CD4-positive, alpha-beta T cell treated with Interleukin-6 for 4 hours (primary cell): ENCODE measurements around the gene TBCD.
A peak's percentile ranks its signal among the peaks of the same experiment; 100 is the strongest.
"Not testable (repeated sequence)": the region's sequence is repeated elsewhere in the genome, so short reads cannot be mapped to it uniquely, and the experiment has no call there.

Experiments used
- DNase-seq: peaks from one replicate; pipeline ENCODE4 v3.0.0-alpha.2; 2020; ENCODE audit warnings: mixed read lengths

Gene TBCD

GRCh38 chr17:82729479-82730260, 22.2 kb upstream of the TBCD start:
- DNase-seq, result no peak

DNA sequence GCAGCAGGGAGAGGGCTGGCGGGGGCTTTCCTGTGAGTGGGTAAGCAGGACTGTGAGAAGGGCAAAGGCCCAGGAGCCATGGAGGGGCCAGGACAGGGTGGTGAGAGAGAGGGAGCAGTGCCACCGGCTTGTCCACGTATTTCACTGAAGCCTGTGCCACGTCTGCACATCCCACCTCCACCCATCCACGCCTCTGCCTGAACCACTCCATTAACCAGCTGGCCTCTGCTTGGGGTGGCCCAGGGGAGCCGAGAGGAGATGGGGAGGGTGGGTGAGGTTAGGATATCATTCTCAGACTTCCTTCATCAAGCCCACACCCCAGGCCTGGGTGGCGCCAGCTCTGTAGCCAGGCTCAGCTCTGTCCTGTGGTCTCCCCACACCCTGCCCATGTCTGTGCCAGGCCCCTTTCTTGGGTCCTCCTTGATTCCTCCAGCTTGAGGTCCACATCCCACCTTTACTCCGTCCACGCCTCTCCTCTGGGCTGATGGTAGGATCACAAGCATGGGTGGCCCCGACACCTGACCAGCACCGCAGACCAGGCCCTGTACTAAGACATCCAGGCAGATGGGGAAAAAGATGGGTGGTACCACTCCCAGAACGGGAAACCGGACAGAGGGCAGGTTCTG, 19.6 kb upstream of the TBCD start:
- DNase-seq, result no peak

DNA sequence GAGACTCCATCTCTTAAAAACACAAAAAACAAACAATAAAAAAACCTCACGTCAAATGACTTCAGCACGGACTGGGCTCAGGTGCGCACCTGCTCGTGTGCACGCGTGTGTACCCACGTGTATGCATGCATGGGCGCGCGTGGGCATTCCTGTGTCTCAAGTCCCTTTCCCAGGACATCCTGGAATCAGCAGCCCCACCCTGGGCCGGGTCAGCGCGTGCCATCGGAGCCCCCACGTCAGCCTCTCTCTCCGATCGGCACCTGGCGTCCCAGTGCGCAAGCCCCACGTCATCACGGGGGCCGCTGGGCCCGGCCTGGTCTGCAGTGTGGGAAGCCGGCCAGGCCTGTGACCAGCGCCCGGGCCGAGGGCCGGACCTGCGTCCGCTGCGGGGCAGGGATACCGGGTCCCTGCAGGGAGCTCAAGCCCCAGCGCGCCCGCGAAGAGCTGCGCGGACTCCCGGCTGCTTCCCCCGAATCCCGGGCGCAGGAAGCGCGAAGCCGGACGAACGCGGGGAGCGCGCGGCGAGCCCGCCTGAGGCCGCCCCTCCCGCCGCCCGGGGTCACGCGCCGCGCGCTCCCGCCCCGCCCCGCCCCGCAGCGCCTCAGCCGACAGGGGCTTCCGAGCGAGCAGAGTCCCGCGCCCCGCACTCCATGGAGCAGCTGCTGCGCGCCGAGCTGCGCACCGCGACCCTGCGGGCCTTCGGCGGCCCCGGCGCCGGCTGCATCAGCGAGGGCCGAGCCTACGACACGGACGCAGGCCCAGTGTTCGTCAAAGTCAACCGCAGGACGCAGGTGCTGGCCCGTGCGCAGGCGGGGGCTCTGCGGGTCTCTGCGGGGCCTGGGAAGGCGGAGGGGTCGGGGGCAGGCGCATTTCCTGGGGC, 16.6 kb upstream of the TBCD start, which contains the start of gene FN3K:
FN3K (plus strand) TSS at position 629 of the 880 bp plus-strand sequence; CDS start at position 651, 22 bp downstream.
- peak; percentile 59 for DNase-seq

- DNase-seq, result no peak
These were observed 15.2 kb upstream of the TBCD start for GRCh38 chr17:82736511-82737185.

GRCh38 chr17:82737967-82738877, 13.6 kb upstream of the TBCD start:
- DNase-seq, result no peak

- no peak for DNase-seq
These were observed 10.7 kb upstream of the TBCD start for GRCh38 chr17:82740906-82741759.

DNA sequence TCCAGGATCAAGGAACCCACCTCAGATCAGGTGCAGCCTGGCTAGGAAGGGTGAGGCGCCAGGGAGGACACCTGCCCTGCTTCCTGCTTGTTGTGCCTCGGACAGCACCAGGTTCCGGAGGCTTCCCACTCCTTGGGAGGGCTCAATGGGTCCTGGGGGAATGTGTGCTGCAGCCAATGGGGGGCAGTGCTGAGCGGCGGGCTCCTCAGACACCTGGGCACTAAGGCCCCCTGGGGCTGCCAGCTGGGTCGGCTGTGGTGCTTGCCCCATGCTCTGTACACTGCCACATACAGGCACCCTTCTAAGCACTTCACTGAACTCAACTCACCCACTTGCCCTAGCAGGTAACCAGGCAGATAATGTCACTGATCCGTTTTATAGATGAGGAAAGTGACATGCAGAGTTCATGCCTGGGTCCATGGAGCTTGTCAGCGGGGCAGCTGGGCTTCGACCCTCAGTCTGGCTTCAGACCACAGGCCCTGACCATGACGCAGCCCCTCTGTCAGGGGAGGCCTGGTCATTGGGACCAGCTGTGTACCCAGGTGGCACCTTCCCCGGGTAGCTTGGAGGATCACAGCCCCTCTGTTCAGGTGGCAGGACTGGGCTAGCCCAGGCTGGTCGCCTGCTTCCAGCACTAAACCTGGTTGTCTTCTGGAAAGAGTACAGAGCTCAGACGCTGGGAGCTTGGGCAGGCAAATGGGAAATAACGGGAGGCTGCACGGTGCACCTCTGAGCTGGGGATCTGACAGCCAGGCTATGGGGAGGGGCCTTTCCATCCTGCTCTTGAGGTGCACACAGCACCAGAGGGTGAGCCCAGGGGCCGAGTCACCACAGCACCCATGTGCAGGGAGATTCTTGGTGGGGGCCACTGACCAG, 8.3 kb upstream of the TBCD start:
- DNase-seq, result no peak

DNA sequence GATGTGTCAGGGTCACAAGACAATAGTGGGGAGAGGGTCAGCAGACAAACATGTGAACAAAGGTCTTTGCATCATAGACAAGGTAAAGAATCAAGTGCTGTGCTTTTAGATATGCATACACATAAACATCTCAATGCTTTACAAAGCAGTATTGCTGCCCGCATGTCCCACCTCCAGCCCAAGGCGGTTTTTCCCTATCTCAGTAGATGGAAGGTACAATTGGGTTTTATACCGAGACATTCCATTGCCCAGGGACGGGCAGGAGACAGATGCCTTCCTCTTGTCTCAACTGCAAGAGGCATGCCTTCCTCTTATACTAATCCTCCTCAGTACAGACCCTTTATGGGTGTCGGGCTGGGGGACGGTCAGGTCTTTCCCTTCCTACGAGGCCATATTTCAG, 7.1 kb upstream of the TBCD start:
- DNase-seq, result not testable (repeated sequence)

DNA sequence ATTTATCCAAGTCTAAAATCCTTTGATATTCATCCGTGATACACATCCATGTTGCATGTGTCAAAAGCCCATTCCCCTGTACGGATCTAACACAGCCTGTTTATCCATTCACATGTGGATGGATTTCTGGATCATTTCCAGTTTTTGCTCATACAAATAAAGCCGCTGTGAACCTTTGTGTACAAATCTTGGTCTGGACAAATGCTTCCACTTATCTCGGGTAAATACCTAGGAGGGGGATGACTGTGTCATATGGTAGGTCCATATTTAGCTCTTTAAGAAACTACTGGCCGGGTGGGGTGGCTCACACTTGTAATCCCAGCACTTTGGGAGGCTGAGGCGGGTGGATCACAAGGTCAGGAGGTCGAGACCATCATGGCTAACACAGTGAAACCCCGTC, 6.3 kb upstream of the TBCD start:
- DNase-seq, result no peak

DNA sequence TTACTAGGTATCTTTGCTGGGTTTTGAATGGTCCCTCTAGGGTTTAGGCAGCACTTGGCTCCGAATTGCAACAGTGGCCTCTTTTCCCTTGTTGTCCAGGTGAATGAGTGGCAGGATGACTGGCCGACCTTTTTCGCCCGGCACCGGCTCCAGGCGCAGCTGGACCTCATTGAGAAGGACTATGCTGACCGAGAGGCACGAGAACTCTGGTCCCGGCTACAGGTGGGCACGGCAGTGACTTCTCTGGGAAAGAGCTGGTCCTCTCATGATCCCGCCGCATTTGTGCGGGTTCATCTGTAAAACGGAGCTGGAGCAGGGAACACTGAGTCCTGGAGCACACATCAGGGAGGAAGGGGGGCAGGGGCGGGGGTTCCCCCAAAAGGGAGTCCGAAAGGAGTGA, 3.1 kb upstream of the TBCD start:
- no peak for DNase-seq

DNA sequence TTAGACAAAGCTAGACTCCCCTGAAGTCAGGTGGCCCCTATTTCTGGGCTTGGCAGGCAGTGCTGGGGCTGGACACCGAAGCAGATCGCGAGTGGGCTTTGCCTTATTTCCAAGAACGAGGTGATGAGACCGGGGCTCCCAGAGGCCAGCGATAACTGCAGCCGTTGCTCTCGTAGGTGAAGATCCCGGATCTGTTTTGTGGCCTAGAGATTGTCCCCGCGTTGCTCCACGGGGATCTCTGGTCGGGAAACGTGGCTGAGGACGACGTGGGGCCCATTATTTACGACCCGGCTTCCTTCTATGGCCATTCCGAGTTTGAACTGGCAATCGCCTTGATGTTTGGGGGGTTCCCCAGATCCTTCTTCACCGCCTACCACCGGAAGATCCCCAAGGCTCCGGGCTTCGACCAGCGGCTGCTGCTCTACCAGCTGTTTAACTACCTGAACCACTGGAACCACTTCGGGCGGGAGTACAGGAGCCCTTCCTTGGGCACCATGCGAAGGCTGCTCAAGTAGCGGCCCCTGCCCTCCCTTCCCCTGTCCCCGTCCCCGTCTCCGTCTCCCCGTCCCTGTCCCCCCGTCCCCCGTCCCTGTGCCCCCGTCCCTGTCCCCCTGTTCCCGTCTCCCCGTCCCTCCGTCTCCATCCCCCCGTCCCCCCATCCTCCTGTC, 1.5 kb upstream of the TBCD start:
- DNase-seq, result no peak

DNA sequence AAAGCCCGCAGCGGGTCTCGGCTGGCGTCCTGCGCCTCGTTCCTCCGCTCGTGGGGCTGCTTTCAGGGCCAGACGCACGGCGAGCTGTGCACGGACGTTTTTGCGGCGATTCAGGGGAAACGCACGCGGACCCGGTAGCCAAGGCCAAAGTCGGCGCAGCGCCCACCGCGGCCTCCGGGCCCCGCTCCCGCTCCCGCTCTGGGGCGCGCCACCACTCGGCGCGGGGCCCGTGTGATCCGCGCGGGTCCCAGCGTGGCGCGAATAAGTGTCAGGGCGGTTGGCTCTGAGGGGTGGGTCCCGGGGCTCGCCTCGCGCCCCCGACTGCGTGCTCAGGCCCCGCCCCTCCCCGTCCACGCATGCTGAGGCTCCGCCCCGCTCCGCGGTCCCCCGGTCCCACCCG, 694 bp upstream of the TBCD start:
- DNase-seq, result no peak

- no peak for DNase-seq
These were observed 721 bp downstream of the TBCD start for GRCh38 chr17:82752371-82753200.

DNA sequence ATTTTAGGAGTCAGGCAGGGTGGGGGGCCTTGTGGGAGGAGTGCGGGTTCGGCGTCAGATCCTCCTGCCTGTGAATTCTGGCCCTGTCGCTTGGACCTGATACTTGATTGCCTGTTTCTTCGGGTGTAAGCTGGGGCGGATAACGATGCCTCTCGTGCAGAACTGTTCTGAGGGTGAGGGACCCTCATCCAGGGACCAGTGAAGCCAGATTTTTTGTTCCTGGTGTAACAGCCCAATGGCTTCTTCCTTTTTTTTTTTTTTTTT, 1.3 kb downstream of the TBCD start:
- no peak for DNase-seq

GRCh38 chr17:82754297-82755208, 2.7 kb downstream of the TBCD start:
- no peak for DNase-seq

GRCh38 chr17:82756166-82756565, 4.3 kb downstream of the TBCD start:
- no peak for DNase-seq

DNA sequence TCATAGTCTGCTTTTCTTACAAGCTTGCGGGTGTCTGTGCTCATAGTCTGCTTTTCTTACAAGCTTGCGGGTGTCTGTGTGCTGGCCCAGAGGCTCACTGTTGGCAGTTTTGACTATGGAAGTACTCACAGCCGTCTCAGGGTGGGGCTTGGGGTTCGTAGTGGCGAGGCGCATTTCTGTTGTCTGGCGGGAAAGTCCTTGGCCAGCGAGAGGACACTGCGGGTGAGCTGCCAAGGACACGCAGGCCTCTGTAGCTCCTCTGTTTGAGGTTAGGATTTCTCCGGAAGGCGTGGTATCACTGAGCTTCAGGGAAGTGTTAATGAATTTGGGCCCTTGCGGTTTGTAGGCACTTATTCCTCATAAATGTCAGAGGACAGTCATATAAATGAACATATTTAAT, 13.5 kb downstream of the TBCD start:
- DNase-seq, result no peak
